ENCODE results near the gene METTL17. TPM values are rescaled to one million over a fixed set of nuclear protein-coding genes. Genes with fewer than 3 reads are reported as not detected.

The METTL17 gene
- total RNA-seq, 1 donor from 2014 or later: 102 TPM

GRCh38 chr14:21023817-21024584 is 34.2 kb downstream of the METTL17 start:
- intact Hi-C loops (cut with micrococcal nuclease): no loop called here

- intact Hi-C loops (cut with micrococcal nuclease): no loop called here
These were observed 35.0 kb downstream of the METTL17 start, which contains the start of gene NDRG2 for GRCh38 chr14:21024585-21025370. TSS of gene NDRG2 (minus strand) at chr14:21025061. CDS start at chr14:21023315, 1,746 bp downstream.

GRCh38 chr14:21025371-21026273 is 35.8 kb downstream of the METTL17 start:
- intact Hi-C loops (cut with micrococcal nuclease): no loop called here

- intact Hi-C loops (cut with micrococcal nuclease): no loop called here
These were observed 36.7 kb downstream of the METTL17 start for GRCh38 chr14:21026274-21026987.

GRCh38 chr14:21026988-21027315 is 37.2 kb downstream of the METTL17 start:
- intact Hi-C loops (cut with micrococcal nuclease): no loop called here

- intact Hi-C loops (cut with micrococcal nuclease): no loop called here
These were observed 40.1 kb downstream of the METTL17 start, which contains the start of gene TPPP2 for GRCh38 chr14:21029917-21030316. TSS of gene TPPP2 (plus strand) at chr14:21030217. CDS start at chr14:21030582, 365 bp downstream.

GRCh38 chr14:21030531-21030930 is 40.8 kb downstream of the METTL17 start:
- intact Hi-C loops (cut with micrococcal nuclease): no loop called here

- intact Hi-C loops (cut with micrococcal nuclease): no loop called here
These were observed 42.7 kb downstream of the METTL17 start for GRCh38 chr14:21032326-21033132.

GRCh38 chr14:21033133-21033698 is 43.4 kb downstream of the METTL17 start:
- intact Hi-C loops (cut with micrococcal nuclease): no loop called here

- intact Hi-C loops (cut with micrococcal nuclease): no loop called here
These were observed 44.9 kb downstream of the METTL17 start, which contains the start of gene RNASE13 for GRCh38 chr14:21034707-21035106. TSS of gene RNASE13 (minus strand) at chr14:21034807. CDS start at chr14:21034288, 519 bp downstream.

- intact Hi-C loops (cut with micrococcal nuclease): no loop called here
These were observed 47.0 kb downstream of the METTL17 start for GRCh38 chr14:21036751-21037150.

GRCh38 chr14:21037156-21037555 is 47.4 kb downstream of the METTL17 start:
- intact Hi-C loops (cut with micrococcal nuclease): no loop called here

- intact Hi-C loops (cut with micrococcal nuclease): no loop called here
These were observed 49.0 kb downstream of the METTL17 start for GRCh38 chr14:21038441-21039422.

- intact Hi-C loops (cut with micrococcal nuclease): loop anchor here (1.0 kb wide), 1 partner anchor 25 kb away; no protein-coding TSS in a partner anchor
These were observed 50.0 kb downstream of the METTL17 start for GRCh38 chr14:21039585-21040369.

GRCh38 chr14:21040370-21040925 is 50.7 kb downstream of the METTL17 start:
- intact Hi-C loops (cut with micrococcal nuclease): loop anchor here (1.0 kb wide), 1 partner anchor 26 kb away; no protein-coding TSS in a partner anchor

- intact Hi-C loops (cut with micrococcal nuclease): loop anchor here (1.0 kb wide), 1 partner anchor 27 kb away; no protein-coding TSS in a partner anchor
These were observed 51.2 kb downstream of the METTL17 start for GRCh38 chr14:21040941-21041340.
